HG02763 (cell line): ENCODE measurements around the gene EFCAB6.

ENCODE experiments used
- ATAC-seq: cut with Tn5 transposase; IDR thresholded peaks from one replicate; pipeline ENCODE4 v1.9.1; 2021; ENCODE audit warnings: mild to moderate bottlenecking, moderate library complexity; ENCODE audit not compliant: unreplicated experiment

Gene EFCAB6

GRCh38 chr22:43830931-43831560 lies 18.9 kb upstream of the EFCAB6 start:
- ATAC-seq: no peak

DNA sequence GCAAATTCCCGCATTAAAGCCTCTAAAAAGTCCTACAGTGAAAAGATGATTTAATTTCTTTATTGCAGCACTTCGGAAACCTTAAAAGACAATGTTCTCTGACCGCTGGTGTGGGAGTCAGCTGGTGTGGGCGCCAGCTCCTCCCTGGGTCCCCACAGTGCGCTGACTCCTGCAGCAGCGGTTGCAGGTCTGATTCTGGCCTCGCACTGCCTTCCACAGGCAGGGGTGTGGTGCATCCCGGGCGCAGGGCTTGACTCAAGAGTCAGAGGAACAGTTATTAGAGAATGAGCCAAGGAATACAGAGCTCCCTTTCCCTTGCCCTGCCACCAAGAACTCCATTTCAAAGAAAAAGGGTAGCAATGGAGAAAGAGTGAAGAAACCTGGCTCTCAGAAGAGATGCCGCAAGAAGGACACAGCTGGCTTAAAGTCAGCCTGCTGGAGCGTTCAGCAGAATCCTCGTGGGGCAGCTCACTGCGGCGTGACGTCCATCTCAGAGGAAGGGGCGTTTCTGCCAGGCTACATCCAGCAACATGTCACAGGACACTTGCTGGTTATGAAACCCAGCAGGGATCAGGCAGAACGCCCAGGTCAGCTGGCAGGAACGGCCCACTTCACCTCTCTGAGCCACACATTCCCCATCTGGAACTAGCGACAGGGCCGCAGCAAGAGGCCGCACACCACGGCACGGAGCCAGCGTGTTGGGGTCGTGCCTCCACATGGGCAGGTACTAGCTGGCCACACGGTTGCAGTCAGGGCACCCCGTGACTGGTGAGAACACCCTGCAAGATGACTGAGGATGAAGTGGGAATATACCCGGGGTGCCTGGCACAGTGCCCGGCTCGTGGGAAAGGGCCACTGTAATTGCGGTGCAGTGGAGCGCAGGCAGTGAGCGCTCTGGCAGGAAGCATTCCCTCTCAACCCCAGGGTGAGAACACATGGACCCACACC lies 18.1 kb upstream of the EFCAB6 start:
- no peak for ATAC-seq

DNA sequence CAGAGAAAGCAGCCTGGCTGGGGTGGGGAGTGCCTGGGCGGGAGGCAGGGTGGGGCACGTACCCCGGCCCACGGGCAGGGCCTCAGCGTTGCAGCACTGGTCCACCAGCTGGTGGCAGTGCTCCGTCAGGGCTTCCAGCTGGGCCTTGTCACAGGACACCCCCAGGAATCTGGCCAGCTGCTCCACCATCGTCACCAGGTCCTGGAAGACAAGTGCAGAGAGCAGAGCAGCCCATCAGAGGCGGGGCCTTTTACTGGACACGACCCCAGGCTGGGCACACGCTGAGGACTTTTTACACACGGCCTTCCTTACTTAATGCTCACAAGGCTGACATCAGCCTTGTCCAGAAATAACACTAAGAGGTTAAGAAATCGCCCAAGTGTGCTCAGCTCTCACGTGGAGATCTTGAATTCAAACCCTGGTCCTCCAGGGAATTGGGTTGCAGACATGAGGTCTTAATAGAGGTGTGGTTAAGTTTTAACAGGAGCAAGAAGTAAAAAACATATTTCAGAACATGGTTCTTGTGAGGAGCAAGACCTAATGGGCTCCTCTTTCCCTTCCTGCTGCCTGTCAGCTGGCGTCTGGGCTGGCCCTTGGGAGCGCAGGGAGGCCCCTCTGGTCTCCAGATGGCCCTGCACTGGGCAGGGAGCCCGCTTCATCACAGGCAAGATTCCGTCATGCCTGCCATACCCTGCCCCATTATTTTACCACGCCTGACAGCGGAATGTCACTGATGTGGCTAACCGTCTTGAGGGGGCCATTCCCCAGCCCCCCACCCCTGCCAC lies 17.1 kb upstream of the EFCAB6 start:
- no peak for ATAC-seq

GRCh38 chr22:43828725-43828997 lies 16.6 kb upstream of the EFCAB6 start:
- ATAC-seq: no peak

DNA sequence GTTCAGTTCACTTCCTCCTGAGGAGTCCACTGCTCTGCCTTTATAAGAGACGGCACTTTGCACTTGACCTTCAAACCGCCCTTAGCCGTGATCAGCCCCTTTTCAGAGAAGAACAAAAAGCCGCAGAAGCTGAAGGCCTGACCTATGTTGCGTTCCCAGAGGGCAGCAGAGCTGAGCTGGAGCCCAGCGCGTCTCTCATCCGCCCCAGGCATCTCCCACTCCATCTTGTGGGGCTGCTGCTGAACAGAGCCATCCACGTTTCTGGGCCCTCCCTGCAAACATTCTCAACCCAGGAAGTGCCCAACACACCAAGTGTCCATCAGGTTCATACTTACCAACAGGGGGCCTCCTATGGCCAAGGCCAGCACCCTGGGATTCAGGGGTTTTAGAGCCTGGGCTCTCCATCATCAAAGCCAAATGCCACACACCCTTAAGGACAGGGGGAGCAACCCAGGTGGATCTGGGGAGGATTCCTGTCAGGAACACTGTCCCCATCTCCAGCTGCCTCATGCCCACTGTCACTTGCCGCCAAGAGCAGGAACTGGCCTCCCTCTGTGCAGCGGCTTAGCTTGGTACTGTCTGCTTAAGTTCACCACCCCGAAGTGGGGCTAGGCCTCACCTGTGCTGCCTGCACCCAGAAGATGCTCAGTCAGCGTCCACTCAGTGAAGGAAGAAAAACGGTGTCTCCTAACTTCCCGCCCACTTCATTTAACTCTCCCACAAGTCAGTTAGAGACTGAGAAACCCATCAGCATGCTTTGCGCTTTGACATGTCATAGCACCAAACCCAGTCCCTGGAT lies 16.0 kb upstream of the EFCAB6 start:
- ATAC-seq: no peak

DNA sequence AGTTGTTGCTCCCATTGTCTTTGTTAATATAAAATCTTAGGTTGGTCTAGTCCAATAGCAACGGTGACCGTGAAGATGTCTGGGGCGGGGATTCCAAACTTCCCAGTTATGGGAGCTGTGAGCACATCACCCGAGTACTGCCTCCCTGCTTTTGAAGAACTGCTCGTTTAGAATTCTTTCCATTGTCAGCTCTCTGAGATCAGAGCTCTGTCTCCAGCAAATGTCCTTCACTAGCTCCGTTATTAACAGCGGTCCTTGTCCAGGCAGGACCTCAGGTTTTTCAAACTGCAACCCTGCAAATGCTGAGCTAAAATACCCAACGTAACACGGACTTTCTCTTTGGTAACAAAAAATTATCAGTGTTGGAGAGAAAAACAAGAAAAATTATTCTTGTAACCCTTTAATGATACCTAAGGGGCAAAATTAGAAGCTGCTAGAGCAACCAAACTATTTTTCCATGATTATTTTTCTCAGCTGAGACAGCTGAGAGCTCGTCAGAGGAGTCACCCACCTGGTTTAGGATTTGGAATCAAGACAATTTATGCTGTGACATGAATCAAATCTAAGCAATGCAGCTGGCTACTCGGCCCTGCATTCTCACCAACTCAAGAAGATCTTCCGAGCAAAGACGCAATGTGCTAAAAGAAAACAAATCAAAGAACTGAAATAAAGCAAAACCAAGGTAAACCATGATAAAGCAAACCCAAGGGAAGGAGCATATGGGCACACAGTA lies 15.1 kb upstream of the EFCAB6 start:
- ATAC-seq: no peak

GRCh38 chr22:43826142-43827002 lies 14.3 kb upstream of the EFCAB6 start:
- no peak for ATAC-seq

DNA sequence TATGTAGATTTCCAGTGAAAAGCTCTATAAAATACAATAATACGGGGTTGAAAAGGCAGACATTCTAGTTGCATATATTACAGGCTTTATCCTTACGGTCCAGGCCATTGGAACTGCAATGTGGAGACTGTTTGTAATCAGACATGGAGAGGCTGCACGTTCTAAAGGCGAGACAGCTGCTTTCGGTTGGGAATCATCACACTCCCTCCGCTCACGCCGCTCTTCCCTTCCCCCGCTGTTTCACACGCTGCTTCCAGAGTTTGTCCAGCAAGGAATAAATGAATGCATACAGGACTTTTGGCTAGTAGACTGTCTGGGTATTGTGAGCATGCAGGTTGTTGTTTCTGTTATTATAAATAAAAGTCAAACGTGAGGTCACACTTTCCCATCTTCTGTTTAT lies 13.5 kb upstream of the EFCAB6 start:
- ATAC-seq: no peak

DNA sequence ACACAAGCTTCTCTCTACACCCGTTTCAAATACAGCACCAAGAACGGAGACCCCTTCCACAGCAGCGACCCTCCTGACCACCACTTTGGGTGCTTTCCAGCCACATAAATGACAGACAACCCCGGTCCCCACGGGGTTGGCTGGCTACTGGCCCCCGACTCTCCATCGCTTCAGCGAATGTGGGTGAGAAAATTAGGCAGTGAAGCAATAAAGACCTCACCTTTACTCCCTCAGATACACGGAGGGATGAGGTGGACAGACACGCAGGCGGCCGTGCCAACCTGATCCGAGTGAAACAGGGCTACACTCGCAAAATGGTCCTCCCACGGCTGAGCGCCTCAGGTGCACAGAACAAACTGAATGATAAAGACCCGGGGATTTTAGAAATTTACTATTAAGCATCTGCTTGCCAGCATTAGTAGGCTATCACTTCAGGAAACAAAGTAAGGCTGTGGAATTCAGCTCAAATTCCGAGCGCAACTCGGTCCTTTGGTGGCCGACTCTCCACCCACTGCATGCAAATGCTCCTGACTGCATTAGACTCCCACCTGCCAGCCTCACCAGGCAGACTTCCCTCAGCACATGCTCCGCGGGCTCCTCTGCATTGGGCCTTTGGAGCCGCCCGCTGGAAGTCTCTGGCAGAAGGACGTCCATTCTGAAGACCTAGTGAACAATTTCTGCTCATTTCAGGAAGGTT lies 12.8 kb upstream of the EFCAB6 start:
- no peak for ATAC-seq

DNA sequence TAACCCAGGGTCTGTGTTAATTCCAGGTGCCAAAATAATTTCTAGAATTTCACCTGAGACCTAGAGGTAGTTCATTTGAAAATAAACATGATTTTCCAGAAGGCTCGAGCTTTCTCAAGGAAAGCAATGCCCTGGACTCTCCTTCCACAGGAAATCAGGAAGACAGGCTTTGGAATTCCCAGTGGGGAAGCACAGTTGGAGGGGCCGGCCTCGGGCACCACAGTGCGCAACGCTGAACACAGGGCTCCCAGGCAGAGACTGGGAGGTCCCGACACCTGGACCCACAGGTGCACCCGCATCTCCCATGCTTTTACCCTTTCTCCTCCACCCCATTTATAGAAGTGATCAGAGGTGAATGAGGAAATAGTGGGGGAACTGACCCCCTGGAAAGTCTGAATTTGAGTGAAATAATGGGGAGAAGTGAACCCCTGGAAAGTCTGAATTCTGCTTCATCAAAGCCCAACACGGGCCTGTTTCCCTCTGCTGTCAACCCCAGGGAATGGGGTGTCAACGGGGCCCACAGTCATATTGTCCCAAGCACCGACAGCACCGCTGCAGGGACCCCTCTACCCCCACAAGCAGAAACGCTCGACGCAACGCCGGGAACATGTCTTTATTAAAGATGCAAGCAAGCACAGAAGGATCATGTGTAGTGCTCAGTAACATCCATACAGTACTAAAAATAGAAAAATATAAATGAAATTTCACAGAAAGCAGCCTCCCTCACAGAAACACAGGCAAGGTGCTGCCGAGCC lies 12.0 kb upstream of the EFCAB6 start:
- no peak for ATAC-seq

- ATAC-seq: no peak
Observed at GRCh38 chr22:43823353-43823908, 11.3 kb upstream of the EFCAB6 start.

- ATAC-seq: no peak
Observed at GRCh38 chr22:43821606-43822425, 9.7 kb upstream of the EFCAB6 start.

GRCh38 chr22:43820651-43821305 lies 8.7 kb upstream of the EFCAB6 start:
- ATAC-seq: no peak

DNA sequence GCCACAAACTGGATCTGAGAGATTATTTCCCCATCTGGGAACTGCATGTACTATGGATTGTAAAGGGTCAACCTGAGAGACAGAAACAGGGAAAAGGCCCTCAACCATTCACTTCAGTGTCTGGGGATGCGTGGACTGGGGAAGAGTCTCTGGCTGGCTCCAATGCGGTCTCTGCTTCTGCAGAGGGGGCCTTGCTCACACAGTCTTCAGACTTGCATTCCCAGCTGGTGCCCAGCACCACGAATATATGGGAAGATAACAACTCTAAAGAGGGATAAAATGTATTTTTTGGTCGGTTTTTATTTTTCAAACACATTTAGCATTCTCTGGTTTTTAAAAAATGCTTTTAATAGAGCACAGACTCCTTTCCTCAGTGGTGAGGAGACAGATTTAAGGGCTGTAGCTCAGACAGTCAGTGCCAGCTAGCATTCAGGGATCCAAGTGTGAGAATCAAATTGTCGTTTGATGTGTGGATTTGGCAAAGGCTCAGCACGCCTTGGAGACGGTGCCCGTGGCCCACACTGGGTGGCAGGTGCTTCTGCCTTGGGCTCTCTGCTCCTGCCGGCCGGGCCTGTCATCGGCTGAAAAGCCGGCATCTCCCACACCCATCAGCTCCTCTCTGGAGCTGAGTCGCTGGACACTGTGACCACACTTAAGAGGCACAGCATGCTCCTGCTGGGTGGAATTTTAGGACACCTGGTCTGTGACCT lies 8.0 kb upstream of the EFCAB6 start:
- ATAC-seq: no peak

- ATAC-seq: no peak
Observed at GRCh38 chr22:43819421-43819921, 7.4 kb upstream of the EFCAB6 start.

DNA sequence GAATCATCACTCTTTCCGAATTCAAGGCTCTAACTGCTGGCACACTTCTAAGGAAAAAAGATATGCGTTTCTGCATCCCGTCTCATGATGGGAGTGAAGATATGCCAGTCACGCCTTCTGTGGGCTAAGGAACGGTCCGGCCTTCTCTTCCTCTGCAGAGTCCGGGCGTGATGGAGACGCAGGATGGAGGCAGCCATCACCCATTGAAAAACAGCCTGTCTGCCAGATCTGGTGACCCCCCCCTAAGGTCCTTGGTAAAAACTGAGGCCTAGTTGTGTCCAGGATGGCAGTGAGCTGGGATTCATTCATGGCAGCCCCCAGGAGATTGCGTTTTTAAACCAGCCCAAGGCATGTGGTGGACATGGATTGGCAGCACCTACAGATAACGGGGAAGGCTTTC lies 6.9 kb upstream of the EFCAB6 start:
- ATAC-seq: no peak
